CD8-positive, alpha-beta memory T cell (primary cell): ENCODE measurements around the gene NKX1-1. TPM values are rescaled to one million over a fixed set of nuclear protein-coding genes. Genes with fewer than 3 reads are reported as not detected.
"Not testable (repeated sequence)": the region's sequence is repeated elsewhere in the genome, so short reads cannot be mapped to it uniquely, and the experiment has no call there.

Experiments used
- CTCF ChIA-PET: fragments of 350-600 bp; sonication (Branson Sonifier 250); formaldehyde crosslinking; loops from one replicate; lab custom pipeline; 2021; ENCODE audit warnings: antibody characterized with exemption; lab: Charles Lee
- POLR2A ChIA-PET: fragments of 350-600 bp; sonication (Branson Sonifier 250); formaldehyde crosslinking; loops from one replicate; lab custom pipeline; 2021; ENCODE audit warnings: antibody characterized with exemption; lab: Charles Lee
- DNase-seq, 5 donors: peaks; one replicate each; pipeline versions ENCODE4 v3.0.0 to v3.0.0-alpha.2; 2020 to 2022; ENCODE audit warnings: mixed read lengths in 1 of 5
- H3K27ac ChIP-seq: one replicate; pipeline ENCODE4 v1.7.0; 2013; ENCODE audit warnings: low read depth, mild to moderate bottlenecking, low read length, moderate library complexity
- H3K27me3 ChIP-seq: 2 replicates; pipeline ENCODE4 v1.7.0; 2013; ENCODE audit warnings: low read length, mild to moderate bottlenecking; ENCODE audit not compliant: insufficient read depth, poor library complexity, severe bottlenecking
- H3K36me3 ChIP-seq: 2 replicates; pipeline ENCODE4 v1.7.0; 2013; ENCODE audit warnings: mild to moderate bottlenecking, low read length, moderate library complexity; ENCODE audit not compliant: insufficient read depth
- H3K4me1 ChIP-seq: 2 replicates; pipeline ENCODE4 v1.7.0; 2013; ENCODE audit warnings: mild to moderate bottlenecking, low read length, moderate library complexity; ENCODE audit not compliant: insufficient read depth
- H3K4me3 ChIP-seq: 2 replicates; pipeline ENCODE4 v1.7.0; 2013; ENCODE audit warnings: mild to moderate bottlenecking, low read length
- H3K9me3 ChIP-seq: 2 replicates; pipeline ENCODE4 v1.7.0; 2013; ENCODE audit warnings: mild to moderate bottlenecking, low read length
- H3K27ac Mint-ChIP-seq, 8 donors: one replicate each; pipeline ENCODE4 v1.8.0; 2020 to 2021; ENCODE audit warnings: mixed read lengths in 8 of 8, mild to moderate bottlenecking in 6 of 8, inconsistent platforms in 3 of 8, moderate library complexity in 3 of 8
- H3K27me3 Mint-ChIP-seq, 2 donors: one replicate each; pipeline ENCODE4 v1.8.0; 2020 to 2021; ENCODE audit warnings: mixed read lengths in 2 of 2, mild to moderate bottlenecking in 1 of 2, moderate library complexity in 1 of 2
- H3K36me3 Mint-ChIP-seq, 3 donors: one replicate each; pipeline ENCODE4 v1.8.0; 2020 to 2021; ENCODE audit warnings: mixed read lengths in 3 of 3, inconsistent platforms in 1 of 3, mild to moderate bottlenecking in 1 of 3
- H3K4me1 Mint-ChIP-seq, 3 donors: one replicate each; pipeline ENCODE4 v1.8.0; 2020 to 2021; ENCODE audit warnings: mixed read lengths in 3 of 3, inconsistent platforms in 1 of 3, mild to moderate bottlenecking in 1 of 3
- H3K4me3 Mint-ChIP-seq, 7 donors: one replicate each; pipeline ENCODE4 v1.8.0; 2020 to 2021; ENCODE audit warnings: mixed read lengths in 7 of 7, mild to moderate bottlenecking in 6 of 7, moderate library complexity in 4 of 7, inconsistent platforms in 2 of 7
- H3K9me3 Mint-ChIP-seq, 5 donors: one replicate each; pipeline ENCODE4 v1.8.0; 2020 to 2022; ENCODE audit warnings: mixed read lengths in 5 of 5, mild to moderate bottlenecking in 3 of 5, moderate library complexity in 2 of 5, inconsistent platforms in 1 of 5
- polyA plus RNA-seq: library from polyadenylated mRNA; unstranded; fragments of 300-500 nt; fragmentation: Illumina TruSeq; gene quantifications from one replicate; pipeline ENCODE4 v1.2.3, GENCODE V29; 2021
- total RNA-seq, 2 experiments: library from RNA; stranded (reverse); gene quantifications; one replicate each; pipeline ENCODE4 v1.2.3, GENCODE V29; 2021

NKX1-1 gene
- total and polyA plus RNA-seq, 3 experiments from 2014 or later = not detected

DNA sequence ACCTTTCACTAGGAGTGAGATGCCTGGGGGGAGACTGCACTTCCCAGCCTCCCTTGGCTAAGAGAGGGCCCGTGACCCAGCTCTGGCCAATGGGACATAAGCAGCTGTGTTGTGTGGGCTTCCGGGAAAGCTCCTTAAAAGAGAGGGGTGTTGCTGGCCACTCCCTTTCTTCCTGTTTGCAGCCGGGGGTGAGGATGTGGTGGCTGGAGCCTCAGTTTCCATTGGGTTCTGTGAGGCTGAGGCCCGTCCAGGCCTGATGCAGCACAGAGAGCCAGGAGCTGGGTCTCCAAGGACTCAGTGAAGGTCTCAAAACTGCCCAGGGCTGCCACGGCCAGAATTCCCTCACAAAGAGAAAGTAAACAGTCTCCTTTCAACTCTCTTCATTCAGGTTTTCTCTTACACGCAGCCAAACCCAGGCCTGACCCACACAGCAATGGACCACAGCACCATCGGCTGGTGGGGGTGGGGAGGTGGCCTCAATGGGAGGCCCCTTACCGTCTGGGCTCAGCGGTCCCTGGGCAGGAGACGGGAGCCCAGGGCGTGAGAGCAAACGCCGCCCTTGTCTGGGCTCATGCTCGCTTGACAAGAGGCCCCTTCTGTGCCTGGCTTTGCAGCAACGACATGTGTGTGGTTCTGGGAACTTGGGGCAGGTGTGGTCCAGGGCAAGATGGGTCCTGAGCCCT is 6.6 kb downstream of the NKX1-1 start:
- peaks cover 0 to 11% (median 0%) of the 10 kb centered on the region in 5 donors for H3K9me3 Mint-ChIP-seq
- no peak overlapping the region for H3K27ac Mint-ChIP-seq
- peaks cover 4 to 7% of the 10 kb centered on the region in 2 donors for H3K27me3 Mint-ChIP-seq
- POLR2A ChIA-PET = no interaction called here
- Histone ChIP-seq H3K36me3 (no peaks in the 10 kb centered on the region), H3K4me3 (no peak overlapping the region), H3K27ac (no peak overlapping the region), H3K27me3 (peaks cover 8% of the 10 kb centered on the region), H3K9me3 (no peaks in the 10 kb centered on the region), H3K4me1 (no peaks in the 10 kb centered on the region)
- CTCF ChIA-PET = no interaction called here
- peaks cover 0 to 1% (median 0%) of the 10 kb centered on the region in 3 donors for H3K4me1 Mint-ChIP-seq
- no peak for DNase-seq
- H3K36me3 Mint-ChIP-seq = peaks cover 0 to 3% (median 2%) of the 10 kb centered on the region in 3 donors
- H3K4me3 Mint-ChIP-seq = no peak overlapping the region

- H3K4me1 Mint-ChIP-seq = peaks cover 0 to 1% (median 0%) of the 10 kb centered on the region in 3 donors
- peaks cover 3 to 6% (median 3%) of the 10 kb centered on the region in 3 donors for H3K36me3 Mint-ChIP-seq
- DNase-seq = peak in 1 of 5 donors; percentile 43
- CTCF ChIA-PET = no interaction called here
- Histone ChIP-seq H3K9me3 (no peaks in the 10 kb centered on the region), H3K27me3 (peaks cover 6% of the 10 kb centered on the region), H3K4me1 (no peaks in the 10 kb centered on the region), H3K36me3 (no peaks in the 10 kb centered on the region), H3K4me3 (no peak overlapping the region), H3K27ac (no peak overlapping the region)
- no peak overlapping the region for H3K27ac Mint-ChIP-seq
- peaks cover 0 to 11% (median under 1%) of the 10 kb centered on the region in 5 donors for H3K9me3 Mint-ChIP-seq
- H3K4me3 Mint-ChIP-seq = no peak overlapping the region
- peaks cover 4 to 5% of the 10 kb centered on the region in 2 donors for H3K27me3 Mint-ChIP-seq
- POLR2A ChIA-PET = no interaction called here
These were observed 7.3 kb downstream of the NKX1-1 start for GRCh38 chr4:1398681-1399507.

GRCh38 chr4:1396806-1397455 is 9.3 kb downstream of the NKX1-1 start:
- DNase-seq = peak in 1 of 5 donors; percentile 42
- no peak overlapping the region for H3K4me3 Mint-ChIP-seq
- POLR2A ChIA-PET = no interaction called here

DNA sequence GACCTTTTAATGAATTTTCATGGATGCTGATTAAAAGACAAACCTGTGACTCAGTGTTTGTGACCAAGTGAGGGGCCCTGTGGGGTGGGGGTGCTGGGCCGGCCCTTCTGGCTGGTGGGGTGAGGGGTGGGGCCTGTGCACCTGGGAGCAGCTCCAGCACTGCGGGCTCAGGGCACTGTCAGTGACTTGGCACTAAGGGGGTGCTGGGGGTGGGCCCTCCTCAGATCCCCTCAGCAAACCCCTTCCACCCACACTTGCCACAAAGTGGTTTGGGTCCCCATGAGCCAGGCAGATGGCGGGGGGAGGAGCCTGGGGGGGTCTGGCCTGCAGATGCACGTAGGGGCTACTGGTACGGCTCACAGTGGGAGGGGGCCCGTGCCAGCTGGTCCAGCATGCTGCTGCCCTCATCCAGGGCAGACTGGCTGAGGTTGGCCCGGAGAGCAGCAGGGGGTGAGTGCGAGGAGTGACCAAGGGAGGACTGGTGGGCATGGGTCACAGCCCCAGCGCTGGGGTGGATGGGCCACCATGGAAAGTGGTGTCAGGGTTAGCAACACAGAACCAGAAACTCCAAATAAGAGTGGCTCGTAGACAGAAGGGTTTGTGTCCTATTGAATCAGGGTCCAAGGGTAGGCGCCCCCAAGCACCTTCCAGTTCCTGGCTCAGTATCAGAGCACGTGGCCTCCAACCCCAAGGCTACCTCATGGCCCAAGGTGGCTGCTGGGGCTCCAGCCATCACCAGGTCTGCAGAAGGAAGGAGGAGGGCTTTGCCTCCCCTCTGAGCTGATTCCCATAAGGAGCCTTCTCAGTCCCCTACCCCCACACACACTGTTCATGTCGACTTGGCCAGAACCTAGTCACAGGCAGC is 10.1 kb downstream of the NKX1-1 start:
- Mint-ChIP-seq H3K36me3 (peaks cover 3 to 12% (median 5%) of the 10 kb centered on the region in 3 donors), H3K9me3 (peaks cover 0 to 11% (median 4%) of the 10 kb centered on the region in 5 donors), H3K4me3 (no peak overlapping the region), H3K4me1 (no peaks in the 10 kb centered on the region), H3K27ac (peak overlapping the region in 1 of 8 donors; percentile 70), H3K27me3 (peaks cover 0 to 2% of the 10 kb centered on the region in 2 donors)
- no peak overlapping the region for H3K4me3 ChIP-seq
- H3K4me1 ChIP-seq = no peaks in the 10 kb centered on the region
- H3K27me3 ChIP-seq = no peaks in the 10 kb centered on the region
- no peaks in the 10 kb centered on the region for H3K36me3 ChIP-seq
- H3K9me3 ChIP-seq = no peaks in the 10 kb centered on the region
- POLR2A ChIA-PET = no interaction called here
- no peak overlapping the region for H3K27ac ChIP-seq
- DNase-seq = peak in 1 of 5 donors; percentile 36
- CTCF ChIA-PET = no interaction called here

More at GRCh38 chr4:1396806-1397455, 9.3 kb downstream of the NKX1-1 start:
- CTCF ChIA-PET = no interaction called here
- Mint-ChIP-seq H3K9me3 (peaks cover 0 to 11% (median 4%) of the 10 kb centered on the region in 5 donors), H3K27ac (peak overlapping the region in 1 of 8 donors; percentile 70), H3K36me3 (peaks cover 3 to 12% (median 5%) of the 10 kb centered on the region in 3 donors), H3K27me3 (peaks cover 3 to 4% of the 10 kb centered on the region in 2 donors), H3K4me1 (no peaks in the 10 kb centered on the region)
- Histone ChIP-seq H3K27ac (no peak overlapping the region), H3K4me3 (no peak overlapping the region), H3K4me1 (no peaks in the 10 kb centered on the region), H3K27me3 (peaks cover 4% of the 10 kb centered on the region), H3K36me3 (no peaks in the 10 kb centered on the region), H3K9me3 (no peaks in the 10 kb centered on the region)

GRCh38 chr4:1395389-1395820 is 10.8 kb downstream of the NKX1-1 start:
- DNase-seq, H3K27me3 ChIP-seq, POLR2A ChIA-PET, H3K27ac ChIP-seq, CTCF ChIA-PET, H3K4me1 ChIP-seq, H3K9me3 ChIP-seq, H3K27me3 Mint-ChIP-seq, H3K36me3 ChIP-seq, H3K4me3 Mint-ChIP-seq, H3K4me1 Mint-ChIP-seq, H3K4me3 ChIP-seq: not testable (repeated sequence)
- peak overlapping the region in 1 of 8 donors; percentile 70 for H3K27ac Mint-ChIP-seq
- H3K36me3 Mint-ChIP-seq = peaks cover 3 to 12% (median 5%) of the 10 kb centered on the region in 3 donors
- H3K9me3 Mint-ChIP-seq = peaks cover 0 to 11% (median 4%) of the 10 kb centered on the region in 5 donors

DNA sequence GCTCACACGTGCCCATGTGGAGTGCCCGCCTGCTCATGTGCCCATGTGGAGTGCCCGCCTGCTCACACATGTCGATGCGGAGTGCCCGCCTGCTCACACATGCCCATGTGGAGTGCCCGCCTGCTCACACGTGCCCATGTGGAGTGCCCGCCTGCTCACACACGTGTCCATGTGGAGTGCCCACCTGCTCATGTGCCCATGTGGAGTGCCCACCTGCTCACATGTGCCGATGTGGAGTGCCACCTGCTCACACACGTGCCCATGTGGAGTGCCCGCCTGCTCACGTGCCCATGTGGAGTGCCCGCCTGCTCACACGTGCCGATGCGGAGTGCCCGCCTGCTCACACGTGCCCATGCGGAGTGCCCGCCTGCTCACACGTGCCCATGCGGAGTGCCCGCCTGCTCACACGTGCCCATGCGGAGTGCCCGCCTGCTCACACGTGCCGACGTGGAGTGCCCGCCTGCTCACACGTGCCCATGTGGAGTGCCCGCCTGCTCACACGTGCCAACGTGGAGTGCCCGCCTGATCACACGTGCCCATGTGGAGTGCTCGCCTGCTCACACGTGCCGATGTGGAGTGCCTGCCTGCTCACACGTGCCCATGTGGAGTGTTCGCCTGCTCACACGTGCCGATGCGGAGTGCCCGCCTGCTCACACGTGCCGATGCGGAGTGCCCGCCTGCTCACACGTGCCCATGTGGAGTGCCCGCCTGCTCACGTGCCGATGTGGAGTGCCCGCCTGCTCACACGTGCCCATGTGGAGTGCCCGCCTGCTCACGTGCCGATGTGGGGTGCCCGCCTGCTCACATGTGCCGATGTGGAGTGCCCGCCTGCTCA is 11.5 kb downstream of the NKX1-1 start:
- H3K27me3 Mint-ChIP-seq, H3K9me3 ChIP-seq: not testable (repeated sequence)

DNA sequence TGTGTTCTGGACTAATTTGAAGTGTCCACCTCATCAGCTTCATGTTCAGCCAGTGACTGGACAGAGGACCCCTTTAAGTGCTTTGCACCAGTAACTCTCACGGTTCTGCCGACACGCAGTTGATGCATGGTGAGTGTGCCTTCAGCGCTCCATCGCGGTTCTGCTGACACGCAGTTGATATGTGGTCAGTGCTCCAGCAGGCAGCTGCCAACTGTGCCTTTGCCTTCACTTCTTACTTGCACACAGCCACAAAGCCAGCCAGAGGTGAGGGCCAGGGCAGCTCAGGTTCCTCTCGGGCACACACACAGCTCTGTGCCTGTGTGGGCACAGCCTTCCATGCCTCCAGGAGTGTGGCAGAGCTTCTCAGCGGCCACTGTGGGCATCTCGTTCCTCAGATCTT is 12.4 kb downstream of the NKX1-1 start:
- no peaks in the 10 kb centered on the region for H3K27me3 ChIP-seq
- no peaks in the 10 kb centered on the region for H3K9me3 ChIP-seq
- POLR2A ChIA-PET = no interaction called here
- Mint-ChIP-seq H3K9me3 (peaks cover 5 to 18% (median 9%) of the 10 kb centered on the region in 5 donors), H3K27ac (no peak overlapping the region), H3K27me3 (peaks cover 0 to 2% of the 10 kb centered on the region in 2 donors), H3K36me3 (peaks cover 7 to 21% (median 14%) of the 10 kb centered on the region in 3 donors), H3K4me3 (no peak overlapping the region), H3K4me1 (no peaks in the 10 kb centered on the region)
- no peak for DNase-seq
- H3K27ac ChIP-seq = no peak overlapping the region
- H3K36me3 ChIP-seq = no peaks in the 10 kb centered on the region
- CTCF ChIA-PET = no interaction called here
- no peak overlapping the region for H3K4me3 ChIP-seq
- no peaks in the 10 kb centered on the region for H3K4me1 ChIP-seq

More for the DNA sequence above, 11.5 kb downstream of the NKX1-1 start:
- H3K4me1 ChIP-seq, H3K36me3 ChIP-seq, H3K4me1 Mint-ChIP-seq, H3K4me3 Mint-ChIP-seq, H3K27me3 ChIP-seq, H3K27ac ChIP-seq, POLR2A ChIA-PET, H3K27ac Mint-ChIP-seq, H3K4me3 ChIP-seq, CTCF ChIA-PET: not testable (repeated sequence)
- Mint-ChIP-seq H3K9me3 (peaks cover 3 to 12% (median 5%) of the 10 kb centered on the region in 5 donors), H3K36me3 (peaks cover 5 to 15% (median 7%) of the 10 kb centered on the region in 3 donors)
- DNase-seq = peak in 1 of 5 donors; percentile 26
